T-helper 22 cell (primary cell): ENCODE measurements around the gene CMIP.
"Not testable (repeated sequence)": the region's sequence is repeated elsewhere in the genome, so short reads cannot be mapped to it uniquely, and the experiment has no call there.

ENCODE experiments used
- DNase-seq: peaks from one replicate; pipeline ENCODE4 v3.0.0-alpha.2; 2020; ENCODE audit warnings: low read depth

Gene CMIP

GRCh38 chr16:81686391-81687130 lies 242.0 kb downstream of the CMIP start:
- DNase-seq: no peak

- DNase-seq: no peak
Measured at GRCh38 chr16:81687131-81687456, 242.5 kb downstream of the CMIP start.

DNA sequence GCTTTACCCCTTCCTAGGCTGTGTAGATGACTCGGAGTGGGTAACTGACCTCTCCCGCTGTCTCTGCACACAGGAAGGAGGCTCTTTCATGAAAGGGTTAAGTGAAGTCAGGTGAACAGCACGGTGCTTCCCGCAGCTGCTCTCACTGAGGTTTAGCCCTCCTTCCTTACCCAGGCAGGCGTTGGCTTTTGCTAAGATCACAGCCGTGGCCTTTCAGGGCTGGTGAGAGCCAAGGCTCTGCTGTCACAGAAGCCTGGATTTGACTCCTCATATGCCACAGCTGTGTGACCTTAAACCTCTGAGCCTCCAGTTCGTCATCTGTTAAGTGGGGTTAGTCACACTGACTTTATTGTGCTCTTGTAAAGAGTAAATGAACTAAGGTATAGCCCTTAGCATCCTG lies 243.6 kb downstream of the CMIP start:
- no peak for DNase-seq

- DNase-seq: not testable (repeated sequence)
Measured at GRCh38 chr16:81688839-81689238, 244.2 kb downstream of the CMIP start.

DNA sequence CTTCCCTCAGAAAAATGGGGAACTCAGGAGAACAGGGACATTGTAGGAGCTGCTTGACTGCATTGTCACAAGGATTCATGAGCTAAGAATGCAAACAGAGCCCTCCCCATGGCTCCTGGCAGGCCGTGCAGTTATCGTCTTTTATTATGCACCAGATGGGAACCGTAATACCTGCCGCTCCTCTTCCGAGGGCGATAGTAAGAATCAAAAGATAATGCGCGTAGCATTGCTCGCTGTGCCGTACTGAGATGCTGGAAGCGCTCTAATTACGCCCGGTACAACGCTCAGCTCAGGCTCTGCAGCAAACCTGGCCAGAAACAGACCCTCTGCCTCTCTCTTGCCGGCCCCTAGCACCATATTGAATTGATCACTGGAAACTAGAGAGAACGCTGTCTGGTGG lies 247.4 kb downstream of the CMIP start:
- DNase-seq: no peak

DNA sequence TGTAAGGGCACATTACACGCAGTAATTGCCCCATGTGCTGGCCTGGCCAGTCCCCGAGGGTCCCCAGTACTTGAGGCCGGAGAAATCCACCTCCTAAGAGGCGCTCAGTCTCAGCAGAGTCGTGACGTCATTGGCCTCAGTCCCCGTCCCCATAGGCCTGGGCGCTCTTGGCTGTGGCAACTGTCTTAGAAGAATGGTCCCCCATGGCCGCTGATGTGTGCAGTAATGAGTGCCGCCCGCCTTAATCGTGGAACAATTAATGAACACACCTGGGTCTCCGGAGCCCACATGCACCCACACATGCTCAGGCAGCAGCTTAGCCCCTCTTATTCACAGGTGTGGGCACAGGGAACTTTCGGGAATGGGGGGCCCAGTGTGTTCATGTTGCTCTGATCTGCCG lies 248.0 kb downstream of the CMIP start:
- no peak for DNase-seq

DNA sequence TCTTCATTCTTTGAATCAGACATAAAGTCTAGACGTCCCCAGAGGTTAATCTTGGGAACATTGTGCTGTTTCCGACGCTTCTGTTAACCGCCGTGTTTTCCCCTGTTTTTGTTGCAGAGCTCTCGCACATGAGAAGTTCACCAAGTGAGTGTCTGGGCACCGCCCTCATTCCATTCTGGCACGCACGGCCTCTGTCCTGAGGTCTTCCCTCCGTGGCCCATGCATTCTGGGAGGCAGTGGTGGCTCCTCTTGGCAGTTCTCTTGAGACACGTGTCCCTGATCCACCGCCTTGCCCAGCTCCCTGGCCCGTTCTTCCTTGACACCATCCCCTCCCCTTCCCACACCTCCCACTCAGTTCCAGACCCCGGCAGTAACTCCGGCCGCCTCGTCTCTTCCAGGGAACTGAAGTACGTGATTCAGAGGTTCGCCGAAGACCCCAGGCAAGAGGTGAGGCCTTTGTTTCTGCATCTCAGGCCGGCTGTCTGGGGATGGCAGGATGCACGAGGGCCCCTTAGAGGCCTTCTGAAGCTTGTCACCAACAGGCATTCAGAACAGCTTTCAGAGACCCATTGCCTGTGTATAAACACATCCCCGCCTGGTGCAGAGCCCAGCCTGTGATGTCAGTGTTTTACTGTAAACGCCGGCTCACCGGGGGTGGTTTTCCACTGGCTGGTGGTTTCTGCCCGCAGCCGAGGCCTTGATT lies 248.6 kb downstream of the CMIP start:
- no peak for DNase-seq

DNA sequence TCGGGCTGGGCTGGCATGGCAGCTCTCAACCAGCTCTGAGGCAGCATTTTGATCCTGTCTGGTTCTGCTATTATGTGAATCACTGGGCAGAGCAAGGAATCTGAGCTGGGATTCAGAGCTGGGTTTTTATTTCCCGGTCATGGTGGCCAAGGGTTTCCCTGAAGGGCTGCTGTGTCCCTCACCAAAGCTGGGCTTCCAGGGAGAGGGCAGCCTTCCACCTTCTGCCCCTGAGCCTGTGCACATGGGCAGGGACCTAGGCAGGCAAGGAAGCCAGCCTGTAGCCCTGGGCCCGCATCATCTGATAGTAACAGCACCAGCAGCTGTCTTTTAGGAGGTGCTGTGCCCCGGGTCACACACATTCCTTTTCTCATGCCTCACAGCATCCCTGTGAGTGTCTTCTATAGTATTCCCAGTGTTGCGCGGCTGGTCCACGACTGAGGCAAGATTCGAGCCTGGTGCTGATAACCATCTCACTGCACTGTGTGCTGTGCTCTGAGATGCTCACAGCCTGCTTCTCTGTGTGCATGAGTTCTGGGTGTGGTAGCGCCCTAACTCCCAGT lies 249.2 kb downstream of the CMIP start:
- DNase-seq: no peak

DNA sequence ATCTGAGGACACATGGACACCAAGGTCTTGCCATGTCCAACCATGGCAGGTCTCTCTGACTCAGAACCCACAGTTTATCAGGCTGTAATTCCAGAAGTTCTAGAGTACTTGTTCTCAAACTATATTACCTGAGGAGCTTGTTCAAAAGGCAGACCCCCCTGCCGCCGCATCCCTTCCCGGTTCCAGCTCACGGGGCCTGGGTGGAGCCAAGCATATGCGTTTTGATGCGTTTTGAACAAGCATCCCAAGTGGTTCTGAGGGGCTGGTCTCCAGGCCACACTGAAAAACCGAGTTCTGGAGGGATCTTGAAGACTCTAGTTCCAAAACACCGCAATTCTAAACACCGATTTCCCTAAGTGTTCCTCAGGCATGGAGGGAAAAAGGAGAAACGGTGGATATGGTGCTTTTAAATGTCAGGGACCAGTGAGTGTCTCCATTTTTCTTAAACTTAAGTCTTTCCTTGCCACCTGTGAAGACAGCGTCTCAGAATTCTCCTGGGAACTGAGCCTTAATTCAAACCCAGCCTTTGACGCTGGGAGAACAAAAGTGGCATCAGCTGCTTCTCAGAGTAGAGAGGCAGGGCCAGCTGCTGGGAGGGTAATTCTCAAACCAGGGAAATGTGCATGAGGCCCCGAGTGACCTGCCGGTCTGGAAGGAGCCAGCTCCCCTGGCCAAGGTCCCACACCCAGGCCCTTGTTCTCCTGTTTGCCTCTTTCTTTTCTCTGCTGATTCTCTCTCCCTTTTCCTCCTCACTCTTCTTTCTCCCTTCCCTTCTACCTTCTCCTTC lies 250.1 kb downstream of the CMIP start:
- no peak for DNase-seq

DNA sequence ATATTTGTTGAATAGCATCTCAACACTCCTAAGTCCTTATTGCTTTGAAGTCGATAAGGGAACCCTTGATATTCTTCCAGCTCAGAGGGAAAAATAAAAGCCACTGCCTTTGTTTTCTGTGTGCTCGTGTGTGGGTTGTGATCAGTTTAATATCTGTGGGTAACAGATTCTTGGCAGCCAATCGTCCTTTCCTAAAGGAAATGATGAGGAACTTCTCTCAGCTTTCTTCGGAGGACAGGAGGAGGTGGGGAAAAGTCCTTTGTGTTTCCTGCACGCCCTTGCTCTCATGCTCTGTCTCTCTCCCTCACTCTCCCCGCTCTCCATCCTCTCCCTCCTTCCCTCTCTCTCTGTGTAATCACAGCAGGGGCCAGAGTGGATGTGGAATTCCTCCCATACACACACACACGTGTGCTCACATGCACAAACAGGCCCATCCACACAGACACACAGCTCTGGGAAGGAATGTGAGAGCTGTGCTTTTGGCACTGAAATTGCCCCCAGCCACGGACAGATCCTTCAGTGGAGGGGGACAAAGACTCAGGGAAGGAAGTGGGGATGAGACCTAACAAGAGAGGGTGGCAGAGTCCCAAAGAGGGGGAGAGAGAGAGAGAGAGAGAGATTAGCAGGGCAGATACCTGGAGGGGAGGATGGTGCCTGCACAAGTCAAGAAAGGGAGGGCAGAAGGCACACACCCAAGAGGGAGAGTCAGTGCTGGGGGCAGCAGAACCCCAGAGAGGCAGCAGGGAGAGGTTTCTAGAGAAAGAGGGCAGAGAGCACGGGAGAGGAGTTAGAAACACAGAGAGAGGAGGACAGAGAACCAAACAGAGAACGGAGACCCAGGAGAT lies 250.9 kb downstream of the CMIP start:
- DNase-seq: no peak

DNA sequence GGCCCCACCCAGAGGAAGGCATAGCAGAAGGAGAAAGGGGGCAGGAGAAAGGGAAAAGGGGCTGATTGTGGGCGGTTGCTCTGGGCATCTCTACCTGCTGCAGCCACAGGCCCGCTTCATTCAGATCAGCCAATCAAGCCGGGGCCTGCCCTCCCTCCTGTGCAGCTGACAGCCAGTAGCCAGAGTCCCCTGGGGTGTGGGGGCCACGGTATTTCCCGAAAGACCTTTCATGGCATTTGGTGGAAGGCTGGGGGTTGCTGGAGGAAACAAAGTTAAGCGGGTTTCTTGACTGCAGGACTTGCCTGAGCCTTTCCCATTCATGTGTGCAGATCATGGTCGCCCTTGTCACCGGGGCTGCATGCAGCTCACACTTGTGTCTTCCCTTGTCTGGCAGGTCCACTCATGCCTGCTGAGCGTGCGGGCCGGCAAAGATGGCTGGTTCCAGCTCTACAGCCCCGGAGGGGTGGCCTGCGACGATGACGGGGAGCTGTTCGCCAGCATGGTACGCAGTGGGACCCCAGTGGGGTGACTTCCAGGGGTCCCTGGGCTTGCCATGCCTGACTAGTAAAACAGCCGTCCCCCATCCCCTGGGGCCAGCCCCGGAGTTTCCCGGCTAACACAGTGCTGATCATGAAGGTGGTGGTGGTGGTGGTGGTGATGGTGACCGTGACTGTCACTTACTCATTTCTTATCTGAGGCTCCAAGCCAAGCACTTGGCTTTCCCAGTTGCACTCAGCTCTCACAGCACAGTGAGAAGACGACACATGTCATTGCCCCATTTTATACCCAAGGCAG lies 251.8 kb downstream of the CMIP start:
- no peak for DNase-seq

- no peak for DNase-seq
Measured at GRCh38 chr16:81696961-81697615, 252.5 kb downstream of the CMIP start.

GRCh38 chr16:81697616-81698309 lies 253.2 kb downstream of the CMIP start:
- DNase-seq: no peak

GRCh38 chr16:81698310-81698641 lies 253.7 kb downstream of the CMIP start:
- DNase-seq: no peak

- no peak for DNase-seq
Measured at GRCh38 chr16:81699596-81699995, 255.0 kb downstream of the CMIP start.

GRCh38 chr16:81700071-81700779 lies 255.6 kb downstream of the CMIP start:
- no peak for DNase-seq

- DNase-seq: no peak
Measured at GRCh38 chr16:81700780-81701165, 256.2 kb downstream of the CMIP start.

DNA sequence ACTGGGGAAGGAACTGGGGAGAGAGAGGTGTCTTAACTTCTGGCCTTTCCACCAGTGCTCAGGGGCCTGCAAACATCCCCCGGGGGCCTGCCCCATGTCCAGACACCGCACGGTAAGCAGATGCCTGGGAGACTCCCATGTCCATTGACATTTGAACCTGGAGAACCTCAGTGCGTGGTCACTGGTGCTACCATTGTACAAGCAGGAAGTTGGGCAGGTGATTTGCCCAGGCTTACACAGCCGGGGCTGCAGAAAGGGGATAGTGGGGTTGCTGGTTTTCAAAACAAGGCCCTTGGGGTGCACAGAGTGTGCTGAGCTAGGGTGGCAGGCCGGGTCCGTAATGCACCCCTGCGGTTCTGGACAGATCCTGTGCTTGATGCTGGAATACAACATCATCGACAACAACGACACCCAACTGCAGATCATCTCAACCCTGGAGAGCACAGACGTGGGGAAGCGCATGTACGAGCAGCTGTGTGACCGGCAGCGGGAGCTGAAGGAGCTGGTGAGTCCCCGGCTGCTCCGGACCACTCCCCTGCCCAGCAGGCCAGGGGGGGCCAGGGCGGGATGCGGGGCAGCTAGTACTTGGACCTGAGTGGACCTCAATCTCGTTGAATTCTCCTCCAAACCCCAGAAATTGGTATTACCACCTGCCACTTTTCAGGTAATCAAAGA lies 256.8 kb downstream of the CMIP start:
- DNase-seq: no peak

- no peak for DNase-seq
Measured at GRCh38 chr16:81702506-81702905, 257.9 kb downstream of the CMIP start.
